ENCODE results near the gene SLC6A6.
"Not testable (repeated sequence)": the region's sequence is repeated elsewhere in the genome, so short reads cannot be mapped to it uniquely, and the experiment has no call there.

SLC6A6 gene

DNA sequence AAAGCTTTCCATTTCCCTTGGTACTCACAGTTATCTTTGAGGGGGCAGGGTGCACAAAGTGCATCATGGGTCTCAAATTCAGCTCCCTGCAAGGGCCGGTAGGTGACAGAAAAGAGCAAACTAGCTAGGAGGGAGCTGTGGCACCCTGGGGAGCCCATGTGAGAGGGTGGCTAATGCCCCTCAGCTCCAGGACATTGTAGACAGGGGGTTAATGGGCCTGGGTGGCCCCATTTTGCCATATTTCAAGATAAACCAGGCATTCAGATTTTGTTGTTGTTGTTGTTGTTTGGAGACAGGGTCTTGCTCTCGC lies 3.7 kb upstream of the SLC6A6 start:
- no peak for DNase-seq (ENCODE audit: low read depth in 2 of 2)

DNA sequence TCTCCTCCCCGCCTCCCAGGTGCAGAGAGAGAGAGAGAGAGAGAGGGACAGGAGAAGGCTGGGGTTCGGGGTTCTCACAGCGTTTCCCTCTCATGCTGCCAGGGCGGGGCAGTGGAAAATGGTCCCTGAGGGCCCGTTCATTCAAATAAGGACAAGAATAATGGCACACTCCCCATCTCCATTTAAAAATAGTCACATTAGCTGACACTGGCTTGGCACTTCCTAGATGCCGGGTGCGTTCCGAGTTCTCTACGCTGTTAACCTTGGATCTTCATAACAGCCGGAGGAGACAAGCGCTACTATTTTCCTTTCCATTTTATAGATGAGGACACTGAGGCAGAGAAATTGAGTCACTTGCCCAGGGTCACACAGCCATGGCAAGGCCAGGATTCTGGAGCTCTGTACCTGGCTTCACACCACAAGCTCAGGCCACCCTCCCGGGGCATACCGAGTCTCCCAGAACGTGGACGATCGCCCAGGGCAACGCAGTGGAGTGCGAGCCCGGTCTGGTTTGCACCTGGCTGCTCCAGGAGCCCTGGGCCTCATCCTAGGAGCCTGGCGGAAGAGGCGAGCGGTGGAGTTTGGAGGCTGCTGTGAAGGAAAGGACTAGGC lies 608 bp upstream of the SLC6A6 start:
- DNase-seq (ENCODE audit: low read depth in 2 of 2): no peak

DNA sequence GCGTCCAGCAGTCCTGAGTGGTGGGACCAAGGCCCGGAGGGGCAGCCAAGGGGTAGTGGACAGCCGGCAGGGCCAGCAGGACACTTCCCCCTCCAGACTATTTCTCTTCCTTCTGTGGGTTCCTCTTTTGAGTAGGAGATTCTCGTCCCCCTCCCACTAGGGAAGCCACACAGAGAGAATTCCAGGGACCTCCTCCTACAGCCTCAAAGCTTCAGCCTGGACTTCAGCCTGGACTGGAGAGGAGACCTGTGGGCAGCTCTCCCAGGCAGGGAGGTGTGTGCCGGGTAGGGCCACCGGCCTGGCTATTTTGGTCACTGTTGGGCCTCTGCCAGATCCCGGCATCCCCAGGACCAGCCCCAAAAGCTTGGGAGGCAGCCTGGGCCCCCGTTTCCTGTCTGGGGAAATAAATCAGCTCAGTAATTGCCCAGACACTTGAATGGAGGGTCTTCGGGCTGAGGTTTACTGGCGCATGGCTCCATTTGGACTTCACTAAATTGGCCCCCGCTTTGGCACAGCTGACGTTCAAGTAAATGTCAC lies 1.3 kb downstream of the SLC6A6 start:
- DNase-seq (ENCODE audit: low read depth in 2 of 2): no peak

DNA sequence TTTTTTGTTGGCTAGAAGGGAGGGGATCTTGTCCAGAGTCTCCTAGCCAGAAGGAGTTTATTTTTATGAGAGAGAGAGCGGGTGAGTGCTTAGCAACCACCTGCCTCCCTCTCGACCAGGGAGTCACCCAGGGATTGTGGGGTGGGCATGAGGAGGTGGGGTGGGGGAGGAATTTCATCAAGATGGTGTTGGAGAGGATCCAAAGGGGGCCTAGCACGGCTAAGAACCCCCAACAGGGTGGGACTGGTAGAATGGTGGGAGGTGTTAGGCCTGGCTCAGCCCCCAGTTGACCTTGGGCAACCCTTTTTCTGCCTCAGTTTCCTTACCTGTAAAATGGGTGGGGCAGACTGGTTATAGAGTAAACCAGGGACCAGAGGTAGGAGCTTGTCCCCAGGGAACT lies 1.8 kb downstream of the SLC6A6 start:
- no peak for DNase-seq (ENCODE audit: low read depth in 2 of 2)

DNA sequence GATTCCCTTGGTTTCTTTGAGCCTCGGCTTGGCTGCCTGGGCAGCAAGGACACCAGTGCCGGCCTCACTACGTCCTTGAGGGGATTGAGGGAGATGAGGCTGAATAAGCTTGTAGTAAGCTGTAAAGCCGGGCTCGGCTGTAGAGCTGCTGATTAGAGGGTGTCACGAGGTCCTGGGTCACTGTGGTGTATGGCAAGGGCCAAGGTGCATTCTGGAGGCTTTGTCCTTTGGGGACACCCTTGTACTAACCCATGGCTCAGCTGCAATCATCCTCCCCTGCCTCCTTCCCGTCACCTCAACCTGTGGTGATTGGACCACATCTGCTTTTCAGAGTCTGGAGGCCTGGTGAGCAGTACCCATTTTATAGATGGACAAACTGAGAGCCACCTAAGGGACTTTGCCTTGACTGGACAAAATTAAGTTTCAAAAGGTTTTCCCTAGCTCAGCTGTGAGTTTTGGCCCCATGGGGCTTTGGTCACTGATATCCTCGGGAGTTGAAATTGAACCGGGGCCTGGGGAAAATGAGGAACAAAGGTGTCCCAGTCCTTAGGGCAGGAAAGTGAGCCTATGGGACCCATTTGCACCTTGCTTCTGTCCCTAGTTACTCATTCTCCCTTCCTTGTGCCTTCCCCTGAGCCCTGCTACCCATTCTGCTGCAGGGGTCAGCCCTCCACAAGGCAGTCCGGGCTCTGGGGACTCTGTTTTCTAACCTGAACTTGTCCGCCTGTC lies 2.4 kb downstream of the SLC6A6 start:
- no peak for DNase-seq (ENCODE audit: low read depth in 2 of 2)

DNA sequence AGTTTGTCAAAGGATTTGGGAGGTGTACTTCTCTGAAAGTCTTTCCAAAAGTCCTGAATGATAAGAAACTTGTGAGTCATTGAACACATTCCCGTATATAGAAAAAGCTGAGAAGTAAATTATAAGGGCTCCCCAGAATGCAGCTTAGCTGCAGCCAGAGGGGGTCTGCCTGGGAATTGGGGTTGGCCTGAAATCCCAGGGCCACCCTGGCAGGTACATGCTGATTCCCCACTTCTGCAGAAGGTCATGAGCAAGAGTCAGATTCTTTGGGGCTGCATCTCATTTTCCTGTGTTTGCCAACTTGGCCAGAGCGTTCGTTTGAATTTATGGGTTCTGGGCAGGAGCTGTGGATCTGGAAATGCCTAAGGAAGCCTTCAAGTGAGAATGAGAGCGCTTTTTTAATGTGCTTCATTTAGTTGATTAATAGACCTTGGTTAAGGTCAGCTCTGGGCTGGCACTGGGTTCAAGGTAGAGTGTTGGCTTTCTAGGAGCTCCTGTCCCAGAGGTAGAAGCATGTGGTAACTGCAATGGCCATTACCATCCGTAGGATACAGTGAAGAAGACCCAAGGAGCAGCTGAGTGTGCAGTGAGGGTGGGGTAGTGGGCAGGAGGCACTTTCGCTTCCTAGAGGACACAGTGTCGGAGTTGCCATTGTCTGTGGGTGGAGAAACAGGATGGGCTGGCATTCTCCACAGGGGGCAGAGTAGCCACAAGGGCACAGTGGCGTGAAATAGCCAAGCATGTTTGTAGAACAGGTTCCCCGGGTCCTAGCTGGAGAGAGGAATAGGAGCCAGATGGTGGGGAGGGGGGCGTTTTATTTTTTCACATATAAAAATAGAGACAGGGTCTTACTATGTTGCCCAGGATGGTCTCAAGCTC lies 3.2 kb downstream of the SLC6A6 start:
- DNase-seq (ENCODE audit: low read depth in 2 of 2): no peak

DNA sequence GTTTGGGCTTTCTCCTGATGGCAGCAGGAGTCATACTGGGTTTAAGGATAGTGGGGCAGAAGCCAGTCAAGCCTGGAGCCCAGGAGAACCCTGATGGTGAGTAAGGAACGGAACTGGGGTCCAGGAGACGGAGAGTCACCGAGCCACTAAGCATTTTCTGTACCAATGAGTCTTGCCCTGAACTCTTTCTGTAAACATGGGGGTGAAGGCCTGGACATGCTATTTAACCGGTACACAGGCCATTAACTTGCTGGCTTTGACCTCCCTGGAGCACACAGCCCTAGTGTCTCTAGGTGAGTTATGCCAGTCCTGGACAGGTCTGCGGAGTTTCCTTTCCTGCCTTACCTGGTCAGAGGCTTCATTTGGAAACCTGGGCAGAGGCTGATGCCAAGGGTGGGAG lies 3.9 kb downstream of the SLC6A6 start:
- no peak for DNase-seq (ENCODE audit: low read depth in 2 of 2)

DNA sequence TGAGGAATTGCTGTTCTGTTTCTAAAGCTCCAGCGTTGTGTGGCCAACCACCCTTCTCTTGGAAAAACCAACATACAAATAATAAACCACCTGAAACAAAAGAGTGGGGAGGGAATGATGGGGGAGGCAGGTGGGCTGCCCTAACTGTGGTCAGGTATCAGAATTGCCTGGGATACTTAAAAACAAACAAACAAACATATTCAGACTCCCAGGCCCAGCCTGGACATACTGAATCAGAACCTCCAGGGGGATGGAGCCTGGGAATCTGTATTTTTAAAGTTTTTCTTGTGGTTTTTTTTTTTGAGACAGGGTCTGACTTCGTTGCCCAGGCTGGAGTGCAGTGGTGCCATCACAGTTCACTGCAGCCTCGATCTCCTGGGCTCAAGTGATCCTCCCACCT lies 4.4 kb downstream of the SLC6A6 start:
- DNase-seq (ENCODE audit: low read depth in 2 of 2): no peak

DNA sequence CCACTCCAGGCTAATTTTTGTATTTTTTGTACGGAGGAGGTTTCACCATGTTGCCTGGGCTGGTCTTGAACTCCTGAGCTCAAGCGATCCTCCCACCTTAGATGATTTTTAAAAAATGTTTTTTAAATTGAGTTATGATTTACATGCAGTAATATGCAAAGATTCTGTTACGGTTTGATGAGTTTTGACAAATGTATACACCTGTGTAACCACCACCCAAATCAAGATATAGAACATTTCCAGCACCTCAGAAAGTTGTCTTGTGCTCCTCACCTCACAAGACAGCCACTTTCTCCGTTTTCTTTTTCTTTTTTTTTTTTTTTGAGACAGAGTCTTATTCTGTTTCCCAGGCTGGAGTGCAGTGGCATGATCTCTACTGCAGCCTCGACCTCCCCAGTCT lies 4.8 kb downstream of the SLC6A6 start:
- no peak for DNase-seq (ENCODE audit: low read depth in 2 of 2)

DNA sequence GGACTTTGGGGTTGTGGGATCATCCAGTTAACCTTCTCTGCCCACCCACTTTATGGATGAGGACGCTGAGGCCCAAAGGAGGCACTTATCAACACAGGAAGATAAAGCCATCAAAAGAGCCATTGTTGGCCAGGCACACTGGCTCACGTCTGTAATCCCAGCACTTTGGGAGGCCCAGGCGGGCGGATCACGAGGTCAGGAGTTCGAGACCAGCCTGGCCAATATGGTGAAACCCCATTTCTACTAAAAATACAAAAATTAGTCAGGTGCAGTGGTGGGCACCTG lies 7.3 kb downstream of the SLC6A6 start:
- DNase-seq (ENCODE audit: low read depth in 2 of 2): not testable (repeated sequence)

DNA sequence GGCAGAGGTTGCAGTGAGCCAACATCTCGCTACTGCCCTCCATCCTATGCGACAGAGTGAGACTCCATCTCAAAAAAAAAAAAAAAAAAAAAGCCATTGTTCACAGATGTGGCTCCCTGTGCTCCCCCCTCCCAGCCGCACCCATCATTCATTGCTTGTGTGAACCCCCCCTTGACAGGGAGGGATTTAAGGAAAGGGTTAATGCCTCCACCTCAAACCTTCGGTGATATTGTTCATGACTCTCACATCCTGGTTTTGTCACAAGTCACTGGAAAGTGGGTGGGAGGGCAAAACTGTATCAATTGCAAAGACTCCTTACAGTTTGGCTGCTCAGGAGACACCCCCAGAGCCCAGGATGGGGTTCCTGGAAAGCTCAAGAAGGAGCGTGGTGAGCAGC lies 7.7 kb downstream of the SLC6A6 start:
- DNase-seq (ENCODE audit: low read depth in 2 of 2): no peak

DNA sequence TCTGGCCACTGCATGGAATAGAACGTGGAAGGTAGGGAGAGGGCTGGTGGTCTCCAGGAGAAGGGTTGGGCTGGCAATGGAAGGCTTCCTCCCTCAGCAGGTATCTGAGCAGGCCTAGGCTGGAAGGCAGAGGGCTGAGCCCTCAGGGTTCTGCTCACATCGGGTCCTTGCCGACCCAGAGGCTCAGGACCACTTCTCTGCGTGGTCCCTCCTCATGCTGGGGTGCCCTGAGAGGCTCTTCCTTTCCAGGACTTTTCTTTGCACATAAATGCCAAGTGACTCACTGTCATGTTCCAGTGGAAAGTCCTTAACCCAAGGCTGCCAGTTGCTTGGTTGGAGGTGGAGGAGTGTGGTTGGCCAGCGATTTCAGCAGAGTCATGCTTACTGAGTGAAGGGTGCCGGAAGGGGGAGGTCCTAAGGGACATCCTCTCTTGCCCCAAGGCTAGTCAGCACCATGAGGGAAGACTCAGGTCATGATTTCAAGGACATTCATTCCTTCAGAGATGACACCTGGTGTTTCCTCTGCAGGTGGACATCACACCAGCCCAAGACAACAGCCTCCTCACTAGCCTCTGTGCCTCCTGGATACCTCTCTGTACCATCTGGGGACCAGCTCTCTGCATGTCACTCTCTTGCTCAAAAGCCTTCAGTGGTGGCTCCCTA lies 8.2 kb downstream of the SLC6A6 start:
- no peak for DNase-seq (ENCODE audit: low read depth in 2 of 2)

DNA sequence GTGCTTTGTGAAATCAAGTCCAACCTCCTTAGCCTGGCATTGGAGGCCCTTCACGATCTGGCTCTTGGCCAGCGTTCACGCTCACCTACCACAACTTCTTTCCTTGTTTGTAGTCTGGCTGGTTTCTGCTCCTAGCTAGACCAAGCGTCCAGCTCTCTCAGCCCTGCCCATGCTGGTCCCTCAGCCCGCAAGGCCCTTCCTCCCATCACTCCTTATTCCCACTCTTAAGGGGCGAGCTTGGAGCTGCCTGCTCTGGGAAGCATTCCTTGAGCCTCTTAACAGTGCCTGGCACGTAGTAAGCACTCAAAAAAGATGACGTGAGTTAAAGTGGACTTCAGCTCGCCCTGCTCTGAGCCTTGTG lies 8.7 kb downstream of the SLC6A6 start:
- no peak for DNase-seq (ENCODE audit: low read depth in 2 of 2)

DNA sequence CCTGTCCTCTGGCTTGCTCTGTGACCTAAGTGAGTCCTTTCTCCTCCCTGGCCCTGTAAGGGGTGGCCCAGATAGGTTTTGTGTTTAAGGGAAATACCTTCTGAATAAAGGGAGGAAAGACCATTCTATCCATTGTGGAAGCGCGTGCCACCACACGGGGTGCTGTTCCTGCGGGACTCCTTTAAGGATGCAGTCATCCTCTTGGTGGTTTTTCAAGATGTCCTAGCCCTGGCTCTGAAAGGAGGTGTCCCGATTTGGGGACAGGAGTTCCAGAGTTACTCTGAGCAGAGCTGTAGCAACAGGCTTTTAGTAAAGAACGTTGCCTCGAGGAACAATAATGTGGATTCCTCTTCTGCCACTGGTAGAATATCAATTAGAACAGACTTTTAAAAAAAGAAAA lies 9.6 kb downstream of the SLC6A6 start:
- no peak for DNase-seq (ENCODE audit: low read depth in 2 of 2)

DNA sequence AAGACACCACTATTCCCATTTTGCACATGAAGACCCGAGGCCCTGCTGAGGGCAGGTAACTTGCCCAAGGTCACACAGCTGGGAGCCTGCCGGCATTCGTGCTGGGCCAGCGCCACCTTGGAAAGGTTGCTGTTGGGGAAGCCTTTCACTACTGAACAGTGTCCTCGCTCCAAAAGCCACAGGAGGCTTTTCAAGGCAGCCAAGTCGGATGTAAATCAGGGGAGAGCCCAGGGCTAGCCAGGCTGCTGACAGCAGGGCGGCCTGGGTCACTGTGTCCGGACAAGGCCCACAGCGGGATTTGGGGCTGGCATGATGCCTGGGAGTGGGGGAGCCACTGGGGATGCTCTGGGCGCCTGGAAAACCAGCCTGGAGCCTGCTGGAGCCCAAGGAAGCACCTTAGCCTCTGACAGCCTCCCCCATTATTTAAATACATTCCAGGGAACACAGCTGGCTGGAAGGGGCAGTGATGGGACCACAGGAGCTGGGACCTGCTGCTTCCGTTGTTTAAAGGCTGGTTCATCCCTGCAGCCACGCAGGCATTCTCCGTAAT lies 10.5 kb downstream of the SLC6A6 start:
- DNase-seq (ENCODE audit: low read depth in 2 of 2): no peak

DNA sequence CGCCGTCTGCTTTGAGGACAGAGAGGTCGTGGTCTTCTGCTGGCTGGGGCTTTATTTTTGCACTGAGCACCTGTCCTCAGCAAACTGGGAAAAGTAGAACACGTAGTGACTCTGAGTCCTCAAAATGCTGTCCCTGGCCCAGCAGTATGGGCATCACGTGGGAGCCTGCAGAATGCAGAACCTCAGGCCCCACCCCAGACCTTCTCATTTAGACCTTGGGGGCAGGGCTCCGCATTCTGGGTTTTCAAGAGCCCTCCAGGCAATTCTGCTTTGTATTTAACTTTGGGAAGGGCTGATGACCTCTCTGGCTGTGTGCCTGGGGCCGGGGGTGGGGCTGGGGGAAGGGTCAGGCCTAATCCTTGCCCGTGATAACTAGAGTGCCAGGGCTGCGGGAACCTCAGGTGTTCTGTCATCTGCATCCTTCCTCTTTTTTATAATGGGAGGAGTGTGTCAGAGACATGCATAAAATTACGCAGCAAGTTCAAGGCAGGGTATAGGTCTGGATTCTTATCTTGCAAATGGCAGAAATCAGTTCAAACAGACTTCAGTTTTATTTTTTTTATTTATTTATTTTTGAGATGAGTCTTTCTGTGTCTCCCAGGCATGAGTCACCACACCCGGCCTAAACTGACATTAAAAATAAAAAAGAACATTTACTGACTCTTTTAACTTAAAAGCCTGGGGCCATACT lies 11.1 kb downstream of the SLC6A6 start:
- DNase-seq (ENCODE audit: low read depth in 2 of 2): no peak

DNA sequence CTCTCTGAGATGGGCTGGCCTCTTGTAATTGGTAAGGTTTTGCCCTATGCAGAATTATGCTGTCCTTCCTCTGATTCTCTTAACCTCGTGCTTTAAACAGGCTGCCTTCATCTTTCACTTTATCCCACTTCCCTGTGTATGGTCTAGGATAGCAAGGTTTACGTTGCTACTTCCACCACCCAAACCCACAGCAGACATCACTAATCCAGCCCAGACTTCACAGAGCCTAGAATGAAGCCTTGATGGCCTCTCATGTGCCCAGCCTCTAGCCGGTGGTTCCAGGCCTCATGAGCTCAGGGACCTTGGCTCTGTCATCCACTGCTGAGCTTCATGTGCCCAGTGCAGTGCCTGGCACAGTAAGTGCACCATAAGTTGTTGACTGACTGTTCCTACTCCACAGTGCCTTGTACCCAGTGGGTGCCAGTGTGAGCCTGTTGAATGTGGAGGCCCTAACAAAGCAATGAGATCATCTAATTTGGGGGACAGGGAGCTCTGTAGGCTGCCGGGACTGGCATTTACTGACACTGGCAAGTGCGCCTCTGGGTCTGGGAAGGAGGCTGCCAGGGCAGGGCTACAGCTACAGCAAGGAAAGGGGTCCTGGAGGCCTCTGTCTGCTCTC lies 12.5 kb downstream of the SLC6A6 start:
- no peak for DNase-seq (ENCODE audit: low read depth in 2 of 2)

DNA sequence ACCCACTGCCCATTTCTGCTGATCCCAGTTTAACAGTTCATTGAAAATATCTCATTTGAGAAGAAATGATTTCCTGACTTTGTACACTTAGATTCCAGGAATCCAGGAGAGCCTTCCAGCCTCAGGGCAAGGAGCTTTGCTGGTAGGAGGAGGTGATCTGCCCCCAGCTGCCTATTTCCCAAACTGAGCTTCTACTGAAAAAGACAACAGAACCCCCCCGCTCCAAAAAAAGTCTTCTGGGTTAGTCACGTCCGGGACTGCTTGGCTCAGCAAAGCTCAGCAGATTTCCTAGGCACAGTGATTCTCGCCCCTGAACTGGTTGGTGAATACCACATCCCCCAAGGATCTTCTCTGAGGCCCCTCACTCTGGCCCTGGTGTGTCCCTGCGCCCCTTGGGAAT lies 13.1 kb downstream of the SLC6A6 start:
- DNase-seq (ENCODE audit: low read depth in 2 of 2): no peak

DNA sequence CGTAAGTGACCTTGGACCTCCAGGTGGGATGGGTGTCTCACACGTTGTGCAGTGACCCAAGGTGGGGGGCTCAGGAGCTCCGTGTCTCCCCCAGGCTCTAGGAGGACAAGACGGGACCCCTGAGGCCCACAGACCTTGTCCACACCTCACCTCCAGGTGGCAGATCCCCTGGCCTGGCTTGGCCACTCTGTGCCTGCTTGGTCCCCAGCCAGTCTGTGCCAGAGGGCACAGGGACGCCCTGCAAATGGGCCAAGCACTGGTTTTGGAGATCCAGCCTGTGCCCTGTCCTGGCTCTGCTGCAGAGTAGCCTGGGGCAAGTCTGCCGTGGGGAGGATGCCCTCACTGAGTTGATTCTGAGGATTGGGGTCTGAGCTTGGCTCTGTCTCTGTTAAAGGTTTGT lies 14.0 kb downstream of the SLC6A6 start:
- no peak for DNase-seq (ENCODE audit: low read depth in 2 of 2)

DNA sequence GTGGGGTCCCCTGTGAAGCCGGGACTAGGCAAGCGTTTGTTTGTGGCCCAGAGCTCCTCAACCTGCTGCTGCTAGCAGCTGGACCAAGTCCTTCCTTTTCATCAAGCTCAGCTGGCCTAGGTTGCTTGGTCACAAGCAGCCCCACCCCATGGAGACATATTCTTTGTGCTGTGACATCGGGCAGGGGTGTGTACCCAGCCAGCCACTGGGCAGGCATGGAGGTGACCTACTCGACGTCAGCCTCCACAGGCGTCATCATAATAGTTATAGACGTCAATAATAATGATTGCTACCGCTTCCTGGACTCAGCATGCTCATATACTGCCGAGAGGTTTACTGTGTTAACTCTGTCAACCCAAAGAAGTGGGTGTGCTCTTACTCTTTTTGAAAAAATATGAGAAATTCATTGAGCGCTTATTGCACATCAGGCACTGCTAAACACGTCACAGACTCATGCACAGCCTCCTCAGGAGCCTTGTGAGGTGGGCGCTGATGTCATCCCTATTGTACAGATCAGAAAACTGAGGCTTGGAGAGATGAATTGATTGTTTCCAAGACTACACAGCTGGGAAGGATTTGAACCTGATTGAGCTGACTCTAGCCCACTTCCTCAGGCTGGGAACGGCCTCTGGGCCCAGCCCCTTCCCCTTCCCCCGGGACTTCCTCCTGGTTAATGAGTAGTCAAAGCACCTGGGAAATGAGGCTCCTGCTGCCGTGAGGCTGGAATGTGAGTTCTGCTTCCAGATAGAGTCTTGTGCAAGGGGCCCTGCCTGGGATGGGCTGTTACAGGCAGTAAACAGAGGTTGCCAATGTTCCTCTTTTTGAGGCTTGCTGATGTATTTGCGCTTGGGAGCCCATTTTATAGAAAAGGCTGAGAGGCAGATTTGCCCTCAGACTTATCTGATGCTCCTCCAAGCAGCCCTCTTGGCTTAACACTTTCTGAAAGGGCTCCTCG lies 16.2 kb downstream of the SLC6A6 start:
- no peak for DNase-seq (ENCODE audit: low read depth in 2 of 2)
